Measurements from ENCODE around the gene CCDC83.
"Not testable (repeated sequence)": the region's sequence is repeated elsewhere in the genome, so short reads cannot be mapped to it uniquely, and the experiment has no call there.

Gene CCDC83

DNA sequence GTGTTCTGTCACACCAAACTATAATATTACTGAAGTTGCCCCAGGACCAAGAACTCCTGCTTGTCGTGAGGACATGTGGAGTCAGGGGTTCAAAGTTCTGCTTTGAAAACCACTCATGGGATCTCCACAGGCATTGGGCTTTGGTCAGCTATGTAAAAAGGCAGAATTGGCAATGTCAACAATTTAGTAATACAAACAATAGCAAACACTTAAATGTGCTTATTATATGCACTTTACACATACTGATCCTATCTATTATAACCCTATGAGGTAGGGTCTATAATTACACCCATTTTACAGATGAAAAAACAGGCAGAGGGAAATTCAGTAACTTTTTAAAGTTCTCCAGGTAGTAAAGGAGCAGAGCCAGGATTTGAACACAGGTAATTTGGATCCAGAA lies 94.6 kb downstream of the CCDC83 start:
- H3K27me3 ChIP-seq (ENCODE audit: control insufficient read depth in 1 of 2, insufficient read depth in 2 of 2, low read length in 2 of 2) = no peaks in the 10 kb centered on the region
- no peaks in the 10 kb centered on the region for H3K36me3 ChIP-seq (ENCODE audit: insufficient read depth, low read length)
- H3K27ac ChIP-seq (ENCODE audit: low read depth, low read length) = no peak overlapping the region
- H3K9ac ChIP-seq (ENCODE audit: low read length) = no peak overlapping the region
- H3K4me3 ChIP-seq (ENCODE audit: low read depth in 1 of 2, low read length in 2 of 2) = no peak overlapping the region
- no peaks in the 10 kb centered on the region for H3K9me3 ChIP-seq (ENCODE audit: low read length)
- H3K4me1 ChIP-seq (ENCODE audit: insufficient read depth, low read length) = peaks cover 12% of the 10 kb centered on the region

DNA sequence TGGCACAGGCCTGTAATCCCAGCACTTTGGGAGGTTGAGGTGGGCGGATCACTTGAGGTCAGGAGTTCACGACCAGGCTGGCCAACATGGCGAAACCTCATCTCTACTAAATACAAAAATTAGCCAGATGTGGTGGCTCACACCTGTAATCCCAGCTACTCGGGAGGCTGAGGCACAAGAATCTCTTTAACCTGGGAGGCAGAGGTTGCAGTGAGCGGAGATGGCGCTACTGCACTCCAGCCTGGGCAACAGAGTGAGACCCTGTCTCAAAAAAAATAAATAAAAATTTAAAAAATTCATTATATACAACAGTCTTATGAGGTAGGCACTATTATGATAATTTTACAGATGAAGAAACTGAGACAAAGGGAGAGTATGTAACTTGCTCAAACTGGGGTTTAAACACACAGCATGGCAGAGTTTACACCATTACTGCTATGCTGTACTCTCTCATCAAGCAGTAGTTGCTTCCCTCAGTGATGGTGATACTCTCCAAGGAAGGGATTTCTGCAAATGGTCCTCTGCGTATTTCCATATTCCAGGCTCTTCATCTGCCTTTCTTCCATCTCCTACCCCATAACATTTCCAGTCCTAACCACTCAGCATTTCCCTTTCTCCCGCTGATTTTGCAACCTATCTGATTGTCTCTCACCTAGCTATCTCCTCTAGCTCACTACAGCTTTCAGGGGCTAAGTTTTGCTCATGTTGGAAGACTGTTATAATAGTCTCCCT lies 95.3 kb downstream of the CCDC83 start:
- H3K27me3 ChIP-seq (ENCODE audit: control insufficient read depth in 1 of 2, insufficient read depth in 2 of 2, low read length in 2 of 2) = no peaks in the 10 kb centered on the region

DNA sequence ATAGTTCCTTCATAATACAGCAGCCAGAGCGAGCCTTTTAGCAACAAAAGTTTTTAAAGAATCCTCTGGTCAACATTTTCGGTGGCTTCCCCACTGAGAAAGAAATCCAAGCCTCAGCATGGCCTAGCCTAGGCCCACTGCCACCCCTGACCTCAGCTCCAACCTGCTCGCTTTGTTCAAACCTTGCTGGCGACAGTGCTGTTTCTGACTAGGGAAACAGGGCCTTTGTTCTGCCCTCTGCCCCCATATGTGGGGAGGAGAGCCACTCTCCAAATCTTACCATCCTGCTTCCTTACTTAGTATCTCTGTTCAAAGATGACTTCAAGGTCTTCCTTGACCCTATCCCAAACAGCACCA lies 95.8 kb downstream of the CCDC83 start:
- no peaks in the 10 kb centered on the region for H3K9me3 ChIP-seq (ENCODE audit: low read length)
- no peaks in the 10 kb centered on the region for H3K27me3 ChIP-seq (ENCODE audit: control insufficient read depth in 1 of 2, insufficient read depth in 2 of 2, low read length in 2 of 2)
- no peak overlapping the region for H3K9ac ChIP-seq (ENCODE audit: low read length)
- no peak overlapping the region for H3K27ac ChIP-seq (ENCODE audit: low read depth, low read length)
- H3K4me3 ChIP-seq (ENCODE audit: low read depth in 1 of 2, low read length in 2 of 2) = no peak overlapping the region
- H3K36me3 ChIP-seq (ENCODE audit: insufficient read depth, low read length) = peaks cover under 1% of the 10 kb centered on the region
- peaks cover 25% of the 10 kb centered on the region for H3K4me1 ChIP-seq (ENCODE audit: insufficient read depth, low read length)

More for the DNA sequence above, 95.3 kb downstream of the CCDC83 start:
- Histone ChIP-seq H3K4me3 (ENCODE audit: low read depth in 1 of 2, low read length in 2 of 2) (no peak overlapping the region), H3K9ac (ENCODE audit: low read length) (no peak overlapping the region), H3K9me3 (ENCODE audit: low read length) (no peaks in the 10 kb centered on the region), H3K36me3 (ENCODE audit: insufficient read depth, low read length) (no peaks in the 10 kb centered on the region), H3K4me1 (ENCODE audit: insufficient read depth, low read length) (peaks cover 19% of the 10 kb centered on the region), H3K27ac (ENCODE audit: low read depth, low read length) (no peak overlapping the region)

DNA sequence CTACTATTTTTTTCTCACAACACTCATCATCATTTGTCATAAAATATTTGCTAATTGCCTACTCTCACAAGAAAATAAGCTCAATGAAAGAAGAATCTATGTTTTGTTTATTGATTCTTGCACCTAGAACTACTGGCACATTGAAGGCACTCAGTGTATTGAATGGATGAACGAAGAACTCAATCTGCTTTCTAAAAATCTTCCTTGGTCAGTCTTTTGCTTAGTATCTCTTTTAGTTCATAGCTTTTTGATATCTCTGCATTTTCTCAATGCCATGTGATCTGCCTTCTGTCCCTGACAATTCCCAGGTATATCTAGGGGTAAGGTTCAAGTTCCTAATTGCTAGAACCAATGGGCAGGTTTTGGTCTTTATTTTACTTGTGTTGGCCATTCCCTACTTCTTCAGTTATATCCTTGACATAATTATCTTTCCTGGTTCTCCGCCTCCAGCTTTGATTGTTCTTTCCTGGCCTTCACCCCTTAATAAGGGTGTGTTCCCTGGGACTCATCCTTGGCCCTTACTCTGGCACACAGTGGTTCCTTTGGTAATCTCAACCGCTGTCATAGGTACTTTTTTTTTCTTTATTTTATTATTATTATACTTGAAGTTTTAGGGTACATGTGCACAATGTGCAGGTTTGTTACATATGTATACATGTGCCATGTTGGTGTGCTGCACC lies 96.4 kb downstream of the CCDC83 start:
- H3K4me1 ChIP-seq (ENCODE audit: insufficient read depth, low read length) = peaks cover 28% of the 10 kb centered on the region
- no peak overlapping the region for H3K4me3 ChIP-seq (ENCODE audit: low read depth in 1 of 2, low read length in 2 of 2)
- H3K27ac ChIP-seq (ENCODE audit: low read depth, low read length) = no peak overlapping the region
- H3K27me3 ChIP-seq (ENCODE audit: control insufficient read depth in 1 of 2, insufficient read depth in 2 of 2, low read length in 2 of 2) = no peaks in the 10 kb centered on the region
- peaks cover 6% of the 10 kb centered on the region for H3K36me3 ChIP-seq (ENCODE audit: insufficient read depth, low read length)
- H3K9me3 ChIP-seq (ENCODE audit: low read length) = no peaks in the 10 kb centered on the region
- H3K9ac ChIP-seq (ENCODE audit: low read length) = no peak overlapping the region

DNA sequence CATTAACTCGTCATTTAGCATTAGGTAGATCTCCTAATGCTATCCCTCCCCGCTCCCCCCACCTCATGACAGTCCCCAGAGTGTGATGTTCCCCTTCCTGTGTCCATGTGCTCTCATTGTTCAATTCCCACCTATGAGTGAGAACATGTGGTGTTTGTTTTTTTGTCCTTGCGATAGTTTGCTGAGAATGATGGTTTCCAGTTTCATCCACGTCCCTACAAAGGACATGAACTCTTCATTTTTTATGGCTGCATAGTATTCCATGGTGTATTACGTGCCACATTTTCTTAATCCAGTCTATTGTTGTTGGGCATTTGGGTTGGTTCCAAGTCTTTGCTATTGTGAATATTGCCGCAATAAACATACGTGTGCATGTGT lies 96.9 kb downstream of the CCDC83 start:
- not testable (repeated sequence) for H3K4me3 ChIP-seq (ENCODE audit: low read depth in 1 of 2, low read length in 2 of 2); H3K9ac ChIP-seq (ENCODE audit: low read length); H3K27me3 ChIP-seq (ENCODE audit: control insufficient read depth in 1 of 2, insufficient read depth in 2 of 2, low read length in 2 of 2); H3K27ac ChIP-seq (ENCODE audit: low read depth, low read length); H3K9me3 ChIP-seq (ENCODE audit: low read length)
- Histone ChIP-seq H3K36me3 (ENCODE audit: insufficient read depth, low read length) (peaks cover 11% of the 10 kb centered on the region), H3K4me1 (ENCODE audit: insufficient read depth, low read length) (peaks cover 28% of the 10 kb centered on the region)

DNA sequence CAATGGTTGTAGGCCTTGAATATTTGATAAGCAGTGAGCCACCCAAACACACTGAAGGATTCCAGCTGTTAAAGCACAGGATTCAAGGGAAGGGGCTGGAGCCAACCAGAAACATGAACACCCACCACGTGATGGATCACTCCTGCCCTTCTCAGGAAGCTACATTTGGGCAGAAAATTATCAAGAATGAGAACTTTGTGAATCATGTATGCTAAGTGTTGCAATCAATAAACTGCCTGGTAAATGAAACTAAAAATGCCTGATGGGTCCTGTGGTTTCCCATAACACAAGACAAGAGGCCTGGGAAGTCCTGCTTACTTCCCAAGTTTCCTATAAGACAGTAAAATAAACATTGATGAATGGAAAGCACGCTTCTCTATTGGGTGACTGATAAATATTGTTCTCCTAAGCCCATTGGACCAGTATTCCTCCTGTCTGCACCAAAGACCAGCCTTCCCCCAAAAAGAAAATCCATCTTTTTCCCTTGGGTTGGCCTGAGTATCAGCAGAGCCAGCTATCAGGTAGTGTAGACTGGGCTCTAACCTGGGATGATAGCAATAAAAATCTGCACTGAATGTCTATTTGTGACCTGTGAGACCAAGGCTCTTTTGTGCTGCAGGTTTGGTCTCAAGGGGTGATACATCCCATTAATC lies 98.4 kb downstream of the CCDC83 start:
- H3K27me3 ChIP-seq (ENCODE audit: control insufficient read depth in 1 of 2, insufficient read depth in 2 of 2, low read length in 2 of 2) = no peaks in the 10 kb centered on the region
- H3K9me3 ChIP-seq (ENCODE audit: low read length) = no peaks in the 10 kb centered on the region
- H3K27ac ChIP-seq (ENCODE audit: low read depth, low read length) = no peak overlapping the region
- H3K9ac ChIP-seq (ENCODE audit: low read length) = no peak overlapping the region
- H3K36me3 ChIP-seq (ENCODE audit: insufficient read depth, low read length) = peaks cover 24% of the 10 kb centered on the region
- no peak overlapping the region for H3K4me3 ChIP-seq (ENCODE audit: low read depth in 1 of 2, low read length in 2 of 2)
- peaks cover 16% of the 10 kb centered on the region for H3K4me1 ChIP-seq (ENCODE audit: insufficient read depth, low read length)

DNA sequence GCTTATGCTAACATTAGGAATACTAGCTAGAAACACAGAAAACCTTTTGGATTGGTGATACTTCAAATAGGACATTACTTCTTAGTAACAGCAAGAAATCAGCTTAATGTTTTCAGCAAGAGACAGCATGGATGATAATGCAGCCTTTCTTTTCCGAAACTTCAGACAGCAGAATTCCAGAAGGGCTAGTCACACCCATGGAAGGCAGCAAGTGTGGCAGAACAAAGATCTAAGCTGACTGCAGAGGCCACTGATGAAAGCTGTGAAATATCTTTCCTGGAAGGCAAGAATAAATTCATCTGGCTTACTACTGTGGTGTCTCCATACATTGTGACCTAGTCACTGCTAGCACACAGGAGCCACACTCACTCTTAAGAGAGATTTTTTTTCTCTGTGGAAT lies 100.3 kb downstream of the CCDC83 start:
- H3K27me3 ChIP-seq (ENCODE audit: control insufficient read depth in 1 of 2, insufficient read depth in 2 of 2, low read length in 2 of 2) = no peaks in the 10 kb centered on the region
- no peak overlapping the region for H3K9ac ChIP-seq (ENCODE audit: low read length)
- H3K4me3 ChIP-seq (ENCODE audit: low read depth in 1 of 2, low read length in 2 of 2) = no peak overlapping the region
- H3K36me3 ChIP-seq (ENCODE audit: insufficient read depth, low read length) = peaks cover 35% of the 10 kb centered on the region
- peak overlapping the region; percentile 0 for H3K27ac ChIP-seq (ENCODE audit: low read depth, low read length)
- H3K9me3 ChIP-seq (ENCODE audit: low read length) = no peaks in the 10 kb centered on the region
- peaks cover 16% of the 10 kb centered on the region for H3K4me1 ChIP-seq (ENCODE audit: insufficient read depth, low read length)

DNA sequence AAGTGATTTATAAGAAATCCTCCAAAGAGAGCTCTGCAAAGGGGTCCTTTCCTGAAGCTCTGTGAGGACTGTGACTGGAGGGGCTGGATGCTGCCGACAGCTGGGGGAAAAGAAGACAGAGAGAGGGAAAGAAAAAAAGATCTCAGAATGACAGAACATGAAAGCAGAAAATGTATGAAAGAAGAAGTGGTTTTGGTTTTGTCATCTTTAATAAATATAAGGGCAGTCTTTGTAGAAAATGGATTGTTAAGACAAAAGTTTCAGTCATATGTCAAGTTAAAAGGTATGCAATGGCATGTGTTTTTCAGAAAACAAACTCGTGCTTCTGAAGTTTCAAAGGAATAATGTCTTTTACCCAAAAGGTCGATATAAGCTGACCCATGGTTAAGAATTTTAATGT lies 105.5 kb downstream of the CCDC83 start:
- H3K36me3 ChIP-seq (ENCODE audit: insufficient read depth, low read length) = peaks cover 48% of the 10 kb centered on the region

DNA sequence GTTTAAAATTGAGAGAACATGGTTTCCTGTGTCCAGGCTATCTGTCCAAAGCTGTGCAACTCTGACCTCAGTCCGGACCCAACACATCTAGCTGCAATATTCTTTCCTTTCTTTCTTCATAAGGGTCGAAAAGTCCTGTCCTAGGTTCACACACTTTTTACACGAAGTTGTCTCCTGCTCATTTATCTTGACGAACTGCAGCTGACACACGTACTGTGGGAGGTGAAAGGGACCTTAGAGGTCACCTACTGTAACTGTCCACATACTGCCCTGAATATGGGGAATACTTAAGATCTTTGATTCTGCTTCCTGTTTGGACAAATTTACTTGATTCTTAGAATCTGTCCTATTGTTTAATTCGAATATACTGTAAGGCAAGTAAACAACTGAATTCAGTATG lies 105.9 kb downstream of the CCDC83 start:
- Histone ChIP-seq H3K9ac (ENCODE audit: low read length) (no peak overlapping the region), H3K36me3 (ENCODE audit: insufficient read depth, low read length) (peaks cover 50% of the 10 kb centered on the region), H3K27ac (ENCODE audit: low read depth, low read length) (no peak overlapping the region), H3K4me3 (ENCODE audit: low read depth in 1 of 2, low read length in 2 of 2) (no peak overlapping the region), H3K9me3 (ENCODE audit: low read length) (no peaks in the 10 kb centered on the region), H3K27me3 (ENCODE audit: control insufficient read depth in 1 of 2, insufficient read depth in 2 of 2, low read length in 2 of 2) (no peaks in the 10 kb centered on the region), H3K4me1 (ENCODE audit: insufficient read depth, low read length) (peaks cover 10% of the 10 kb centered on the region)

More for the DNA sequence above, 105.5 kb downstream of the CCDC83 start:
- Histone ChIP-seq H3K4me1 (ENCODE audit: insufficient read depth, low read length) (peaks cover 14% of the 10 kb centered on the region), H3K27ac (ENCODE audit: low read depth, low read length) (no peak overlapping the region), H3K9me3 (ENCODE audit: low read length) (no peaks in the 10 kb centered on the region), H3K27me3 (ENCODE audit: control insufficient read depth in 1 of 2, insufficient read depth in 2 of 2, low read length in 2 of 2) (no peaks in the 10 kb centered on the region), H3K4me3 (ENCODE audit: low read depth in 1 of 2, low read length in 2 of 2) (no peak overlapping the region), H3K9ac (ENCODE audit: low read length) (no peak overlapping the region)

DNA sequence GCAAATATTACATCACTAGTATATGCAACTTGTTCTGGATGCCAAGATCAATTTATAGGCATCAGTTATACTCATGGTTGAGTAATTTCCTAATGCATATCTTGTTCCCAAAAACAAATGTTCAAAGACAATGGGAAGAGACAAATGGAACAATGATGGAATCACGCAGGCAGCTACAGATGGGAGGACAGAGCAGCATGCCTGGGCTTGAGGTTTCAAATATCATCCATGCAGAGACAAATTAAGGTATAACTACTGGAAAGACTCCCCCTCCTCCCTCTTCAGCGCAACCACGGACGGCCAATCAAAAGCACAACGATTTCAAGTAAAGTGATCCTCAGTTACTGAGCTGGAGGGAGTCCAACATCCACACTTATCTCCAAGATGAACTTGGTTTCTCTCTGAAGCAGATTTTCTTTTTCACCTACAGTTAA lies 106.8 kb downstream of the CCDC83 start:
- no peaks in the 10 kb centered on the region for H3K27me3 ChIP-seq (ENCODE audit: control insufficient read depth in 1 of 2, insufficient read depth in 2 of 2, low read length in 2 of 2)
- H3K9ac ChIP-seq (ENCODE audit: low read length) = no peak overlapping the region
- H3K4me1 ChIP-seq (ENCODE audit: insufficient read depth, low read length) = peaks cover 7% of the 10 kb centered on the region
- H3K4me3 ChIP-seq (ENCODE audit: low read depth in 1 of 2, low read length in 2 of 2) = no peak overlapping the region
- H3K36me3 ChIP-seq (ENCODE audit: insufficient read depth, low read length) = peaks cover 49% of the 10 kb centered on the region
- no peak overlapping the region for H3K27ac ChIP-seq (ENCODE audit: low read depth, low read length)
- no peaks in the 10 kb centered on the region for H3K9me3 ChIP-seq (ENCODE audit: low read length)

DNA sequence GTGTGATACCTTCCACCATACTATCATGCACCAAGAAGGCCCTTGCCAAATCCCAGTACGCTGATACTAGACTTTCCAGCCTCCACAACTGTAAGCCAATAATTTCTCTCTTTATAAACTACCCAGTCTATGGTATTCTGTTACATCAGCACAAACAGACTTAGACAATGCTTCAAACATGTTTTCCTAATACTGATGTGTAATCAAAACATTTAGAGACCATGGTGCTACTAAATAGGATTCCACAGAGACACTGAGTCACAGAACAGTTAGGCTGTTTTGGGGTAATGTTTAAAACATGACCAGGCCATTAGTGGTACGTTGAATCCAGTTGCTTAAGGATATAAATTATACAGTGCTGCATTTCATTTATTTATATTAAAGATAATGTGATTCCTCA lies 110.0 kb downstream of the CCDC83 start:
- H3K4me3 ChIP-seq (ENCODE audit: low read depth in 1 of 2, low read length in 2 of 2) = no peak overlapping the region
- no peak overlapping the region for H3K9ac ChIP-seq (ENCODE audit: low read length)
- H3K4me1 ChIP-seq (ENCODE audit: insufficient read depth, low read length) = peaks cover 24% of the 10 kb centered on the region
- no peaks in the 10 kb centered on the region for H3K27me3 ChIP-seq (ENCODE audit: control insufficient read depth in 1 of 2, insufficient read depth in 2 of 2, low read length in 2 of 2)
- no peaks in the 10 kb centered on the region for H3K9me3 ChIP-seq (ENCODE audit: low read length)
- no peak overlapping the region for H3K27ac ChIP-seq (ENCODE audit: low read depth, low read length)
- peaks cover 32% of the 10 kb centered on the region for H3K36me3 ChIP-seq (ENCODE audit: insufficient read depth, low read length)

Measured in muscle layer of colon (tissue), 2 donors.